Loucy (cell line): ENCODE measurements around the gene GRHL3.

Experiments used
- H2AFZ ChIP-seq: fragments of 200-600 bp; sonication (generic); 2 replicates; pipeline ENCODE4 v1.6.0; 2016; ENCODE audit warnings: antibody characterized with exemption, mild to moderate bottlenecking, low read length, moderate library complexity
- H3F3A ChIP-seq: fragments of 200-600 bp; 2 replicates; pipeline ENCODE4 v1.6.0; 2016; ENCODE audit warnings: antibody characterized with exemption, low read depth, mild to moderate bottlenecking
- H3K27me3 ChIP-seq: fragments of 200-600 bp; sonication (generic); 2 replicates; pipeline ENCODE4 v1.6.1; 2014; ENCODE audit warnings: low read length, mild to moderate bottlenecking; ENCODE audit not compliant: insufficient read depth, poor library complexity, severe bottlenecking
- H3K36me3 ChIP-seq: fragments of 200-600 bp; sonication (generic); 2 replicates; pipeline ENCODE4 v1.6.1; 2016; ENCODE audit warnings: low read length; ENCODE audit not compliant: insufficient read depth
- H3K4me1 ChIP-seq: fragments of 200-600 bp; sonication (generic); 2 replicates; pipeline ENCODE4 v1.5.1; 2014; ENCODE audit warnings: low read length, mild to moderate bottlenecking; ENCODE audit not compliant: insufficient read depth, poor library complexity, severe bottlenecking
- H3K4me2 ChIP-seq: fragments of 200-600 bp; sonication (generic); 2 replicates; pipeline ENCODE4 v1.6.0; 2014; ENCODE audit warnings: antibody characterized with exemption, low read length, low read depth, mild to moderate bottlenecking; ENCODE audit not compliant: poor library complexity, severe bottlenecking
- H3K4me3 ChIP-seq: fragments of 200-600 bp; sonication (generic); 2 replicates; pipeline ENCODE4 v1.5.1; 2014; ENCODE audit warnings: low read length, mild to moderate bottlenecking, mixed read lengths; ENCODE audit not compliant: poor library complexity, severe bottlenecking
- H3K79me2 ChIP-seq: fragments of 200-600 bp; sonication (generic); 2 replicates; pipeline ENCODE4 v1.6.1; 2014; ENCODE audit warnings: low read length; ENCODE audit not compliant: insufficient read depth
- H3K9ac ChIP-seq: fragments of 200-600 bp; sonication (generic); 2 replicates; pipeline ENCODE4 v1.6.0; 2014; ENCODE audit warnings: mild to moderate bottlenecking, low read depth, low read length, moderate library complexity; ENCODE audit not compliant: poor library complexity, severe bottlenecking
- H3K9me2 ChIP-seq: fragments of 200-600 bp; sonication (generic); replicated peaks from 2 replicates; pipeline ENCODE4 v1.6.1; 2016; ENCODE audit warnings: low read depth, low read length, mixed read lengths
- H3K9me3 ChIP-seq: fragments of 200-600 bp; sonication (generic); 2 replicates; pipeline ENCODE4 v1.6.1; 2014; ENCODE audit warnings: mild to moderate bottlenecking, antibody characterized with exemption, low read length, low read depth; ENCODE audit not compliant: insufficient read depth
- H4K20me1 ChIP-seq: fragments of 200-600 bp; sonication (generic); 2 replicates; pipeline ENCODE4 v1.6.0; 2014; ENCODE audit warnings: antibody characterized with exemption, low read length, mild to moderate bottlenecking; ENCODE audit not compliant: insufficient read depth, poor library complexity, severe bottlenecking
- EZH2phosphoT487 ChIP-seq: fragments of 200-600 bp; IDR thresholded peaks from 2 replicates; pipeline ENCODE4 v1.6.1; 2018; ENCODE audit warnings: antibody characterized with exemption, mild to moderate bottlenecking, moderate library complexity, borderline replicate concordance
- TF ChIP-seq, protein P1 (sequence below): fragments of 200-600 bp; sonication (generic); conservative IDR thresholded peaks from 2 replicates; pipeline ENCODE4 v1.5.1; 2014; ENCODE audit warnings: mild to moderate bottlenecking, antibody characterized with exemption, low read length

Gene GRHL3

DNA sequence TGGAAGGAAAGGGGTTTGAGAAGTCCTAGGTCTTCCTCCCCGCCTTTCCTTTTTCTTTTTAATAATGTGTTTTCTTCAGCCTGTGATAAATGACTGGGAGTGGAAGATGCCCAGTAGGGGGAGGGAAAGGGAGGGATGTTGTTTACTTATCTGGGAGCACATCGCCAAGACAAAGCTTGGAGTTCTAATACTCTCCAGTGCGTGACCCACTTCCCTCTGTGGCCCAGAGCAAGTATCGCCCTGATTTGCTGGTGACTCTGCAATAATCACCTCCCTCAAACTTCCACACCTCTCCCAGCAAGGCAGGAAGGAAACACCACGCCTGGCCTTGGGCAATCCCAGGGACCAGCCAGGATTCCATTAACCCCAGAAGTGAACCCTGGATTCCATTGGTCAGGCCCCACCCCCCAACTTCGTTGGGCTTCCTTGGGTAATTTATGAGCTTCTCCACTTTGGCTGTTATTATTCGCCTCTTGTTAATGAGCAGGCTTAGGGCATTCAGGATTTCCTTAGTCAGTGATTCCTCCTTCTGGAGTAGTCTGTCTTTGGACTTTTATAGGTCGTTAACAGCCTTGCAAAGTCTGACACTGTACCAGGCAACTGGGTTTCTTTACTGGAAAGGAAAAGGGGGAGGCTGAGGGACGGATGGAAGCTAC is 24.3 kb upstream of the GRHL3 start:
- no peak overlapping the region for H3K9ac ChIP-seq
- H3K79me2 ChIP-seq = no peaks in the 10 kb centered on the region
- H3K4me1 ChIP-seq = no peaks in the 10 kb centered on the region
- H4K20me1 ChIP-seq = no peaks in the 10 kb centered on the region
- TF ChIP-seq EZH2phosphoT487 = no peak
- TF ChIP-seq, protein P1, sequence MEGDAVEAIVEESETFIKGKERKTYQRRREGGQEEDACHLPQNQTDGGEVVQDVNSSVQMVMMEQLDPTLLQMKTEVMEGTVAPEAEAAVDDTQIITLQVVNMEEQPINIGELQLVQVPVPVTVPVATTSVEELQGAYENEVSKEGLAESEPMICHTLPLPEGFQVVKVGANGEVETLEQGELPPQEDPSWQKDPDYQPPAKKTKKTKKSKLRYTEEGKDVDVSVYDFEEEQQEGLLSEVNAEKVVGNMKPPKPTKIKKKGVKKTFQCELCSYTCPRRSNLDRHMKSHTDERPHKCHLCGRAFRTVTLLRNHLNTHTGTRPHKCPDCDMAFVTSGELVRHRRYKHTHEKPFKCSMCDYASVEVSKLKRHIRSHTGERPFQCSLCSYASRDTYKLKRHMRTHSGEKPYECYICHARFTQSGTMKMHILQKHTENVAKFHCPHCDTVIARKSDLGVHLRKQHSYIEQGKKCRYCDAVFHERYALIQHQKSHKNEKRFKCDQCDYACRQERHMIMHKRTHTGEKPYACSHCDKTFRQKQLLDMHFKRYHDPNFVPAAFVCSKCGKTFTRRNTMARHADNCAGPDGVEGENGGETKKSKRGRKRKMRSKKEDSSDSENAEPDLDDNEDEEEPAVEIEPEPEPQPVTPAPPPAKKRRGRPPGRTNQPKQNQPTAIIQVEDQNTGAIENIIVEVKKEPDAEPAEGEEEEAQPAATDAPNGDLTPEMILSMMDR = no peak
- no peak overlapping the region for H3K4me2 ChIP-seq
- no peaks in the 10 kb centered on the region for H3K27me3 ChIP-seq
- no peaks in the 10 kb centered on the region for H3K36me3 ChIP-seq
- no peak overlapping the region for H3K4me3 ChIP-seq
- no peak overlapping the region for H2AFZ ChIP-seq
- H3F3A ChIP-seq = no peaks in the 10 kb centered on the region
- H3K9me3 ChIP-seq = no peaks in the 10 kb centered on the region
- H3K9me2 ChIP-seq = no peaks in the 10 kb centered on the region

DNA sequence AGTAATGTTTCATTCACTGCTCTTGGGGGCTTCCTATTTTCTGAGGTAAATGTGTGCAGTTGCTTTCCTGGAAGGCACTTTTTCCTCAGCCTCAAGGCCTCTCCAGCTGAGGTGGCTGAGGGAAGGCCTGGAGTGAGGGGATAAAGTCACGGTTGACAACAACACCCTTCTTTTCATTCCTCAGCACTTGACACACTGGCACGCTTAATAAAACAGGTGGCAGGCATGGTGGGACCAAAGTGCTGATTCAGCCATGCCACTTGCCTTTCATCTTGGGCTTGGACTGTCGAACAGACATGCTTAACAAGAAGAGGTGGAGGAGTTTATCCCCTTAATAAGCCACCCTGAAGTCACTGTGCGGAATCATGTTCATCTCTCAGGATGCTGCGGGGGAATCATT is 23.6 kb upstream of the GRHL3 start:
- H3K4me3 ChIP-seq = no peak overlapping the region
- no peaks in the 10 kb centered on the region for H3K79me2 ChIP-seq
- H3K9me2 ChIP-seq = no peaks in the 10 kb centered on the region
- no peaks in the 10 kb centered on the region for H3F3A ChIP-seq
- no peak overlapping the region for H3K4me2 ChIP-seq
- H3K36me3 ChIP-seq = no peaks in the 10 kb centered on the region
- H3K4me1 ChIP-seq = no peaks in the 10 kb centered on the region
- H4K20me1 ChIP-seq = no peaks in the 10 kb centered on the region
- no peak for TF ChIP-seq EZH2phosphoT487
- TF ChIP-seq, protein P1 = no peak
- no peaks in the 10 kb centered on the region for H3K27me3 ChIP-seq
- no peak overlapping the region for H2AFZ ChIP-seq
- no peak overlapping the region for H3K9ac ChIP-seq
- no peaks in the 10 kb centered on the region for H3K9me3 ChIP-seq

DNA sequence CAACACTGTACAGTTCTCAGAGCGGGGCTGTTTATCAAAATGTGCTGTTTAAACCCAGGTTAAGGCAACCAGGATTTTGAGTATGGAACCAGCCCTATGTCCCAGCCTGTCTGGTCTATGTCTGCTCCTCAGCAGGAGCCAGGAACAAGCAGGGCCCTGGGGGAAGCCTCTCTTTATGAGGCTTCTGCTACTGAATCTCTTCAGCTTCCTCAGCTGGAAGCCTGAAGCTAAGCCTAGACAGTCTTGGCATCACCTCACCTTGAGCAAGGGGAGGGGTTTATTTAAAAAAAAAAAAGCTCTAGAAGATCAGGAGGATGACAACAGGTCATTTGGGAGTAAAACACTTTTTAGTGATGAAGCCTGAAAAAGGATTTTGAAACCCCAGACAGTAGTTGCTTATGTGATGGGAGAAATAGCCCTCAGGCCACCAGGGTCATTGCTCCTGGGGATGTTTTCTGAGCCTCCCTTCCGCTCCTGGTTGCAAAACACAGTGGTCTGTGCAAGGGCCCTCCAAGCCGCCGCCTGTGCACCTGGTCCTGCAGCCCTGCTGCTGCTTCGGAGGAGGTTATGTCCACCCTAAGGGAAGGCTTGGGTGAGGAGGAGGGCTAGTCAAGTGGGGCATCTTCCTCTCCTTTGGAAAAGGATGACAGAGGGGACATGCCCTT is 21.8 kb upstream of the GRHL3 start:
- no peak overlapping the region for H3K4me2 ChIP-seq
- H3K9me2 ChIP-seq = no peaks in the 10 kb centered on the region
- H2AFZ ChIP-seq = no peak overlapping the region
- no peaks in the 10 kb centered on the region for H3K27me3 ChIP-seq
- H3F3A ChIP-seq = no peaks in the 10 kb centered on the region
- no peaks in the 10 kb centered on the region for H3K4me1 ChIP-seq
- no peaks in the 10 kb centered on the region for H3K9me3 ChIP-seq
- H4K20me1 ChIP-seq = no peaks in the 10 kb centered on the region
- H3K4me3 ChIP-seq = no peak overlapping the region
- no peaks in the 10 kb centered on the region for H3K36me3 ChIP-seq
- H3K79me2 ChIP-seq = no peaks in the 10 kb centered on the region
- TF ChIP-seq EZH2phosphoT487 = no peak
- TF ChIP-seq, protein P1 = no peak
- no peak overlapping the region for H3K9ac ChIP-seq
